Suprapubic skin (tissue), 4 donors: ENCODE measurements around the gene CDC42EP1.

ENCODE experiments used
- CTCF ChIP-seq, 2 donors: fragments of 200-600 bp in 1 of 2; fragments of 450-650 bp in 1 of 2; sonication (generic) in 1 of 2; IDR thresholded peaks; one replicate each; pipeline ENCODE4 v1.5.1; 2016 to 2019; ENCODE audit warnings: antibody characterized with exemption in 2 of 2, mild to moderate bottlenecking in 1 of 2, moderate library complexity in 1 of 2
- EP300 ChIP-seq: sonication (generic); formaldehyde crosslinking; IDR thresholded peaks from one replicate; pipeline ENCODE4 v1.6.1; 2017; ENCODE audit warnings: antibody characterized with exemption
- POLR2AphosphoS5 ChIP-seq, 3 donors: sonication (generic); formaldehyde crosslinking; IDR thresholded peaks; one replicate each; pipeline ENCODE4 v1.6.1; 2017; ENCODE audit warnings: antibody characterized with exemption in 3 of 3

- TF ChIP-seq CTCF (IDR thresholded peaks at IDR 0.05) (no peak), EP300 (no peak), POLR2AphosphoS5 (IDR thresholded peaks at IDR 0.05) (no peak)
Measured at GRCh38 chr22:37516456-37516855, 43.8 kb upstream of the CDC42EP1 start.
